ENCODE results near the gene ACTR6.
A peak's percentile ranks its signal among the peaks of the same experiment; 100 is the strongest.
"Not testable (repeated sequence)": the region's sequence is repeated elsewhere in the genome, so short reads cannot be mapped to it uniquely, and the experiment has no call there.

ACTR6 gene

GRCh38 chr12:100200463-100201181, at the start of gene ACTR6:
TSS of gene ACTR6 (plus strand) at chr12:100200815. CDS start at chr12:100200852, 37 bp downstream.
- peak; percentile 91 to 93 (median 91) for DNase-seq (ENCODE audit: low read depth in 2 of 3, low spot score in 1 of 3)

- DNase-seq (ENCODE audit: low read depth in 2 of 3, low spot score in 1 of 3) = no peak
Measured at GRCh38 chr12:100151769-100152168, 48.8 kb upstream of the ACTR6 start.

GRCh38 chr12:100153131-100153530, 47.5 kb upstream of the ACTR6 start:
- no peak for DNase-seq (ENCODE audit: low read depth in 2 of 3, low spot score in 1 of 3)

GRCh38 chr12:100154474-100155247, 46.0 kb upstream of the ACTR6 start:
- peak; percentile 55 to 79 (median 70) for DNase-seq (ENCODE audit: low read depth in 2 of 3, low spot score in 1 of 3)

GRCh38 chr12:100156731-100157426, 43.7 kb upstream of the ACTR6 start:
- DNase-seq (ENCODE audit: low read depth in 2 of 3, low spot score in 1 of 3) = no peak

- no peak for DNase-seq (ENCODE audit: low read depth in 2 of 3, low spot score in 1 of 3)
Measured at GRCh38 chr12:100157427-100157821, 43.2 kb upstream of the ACTR6 start.

GRCh38 chr12:100158535-100158934, 42.1 kb upstream of the ACTR6 start:
- DNase-seq (ENCODE audit: low read depth in 2 of 3, low spot score in 1 of 3) = no peak

- no peak for DNase-seq (ENCODE audit: low read depth in 2 of 3, low spot score in 1 of 3)
Measured at GRCh38 chr12:100159391-100160104, 41.1 kb upstream of the ACTR6 start.

- peak; percentile 25 to 58 (median 53) for DNase-seq (ENCODE audit: low read depth in 2 of 3, low spot score in 1 of 3)
Measured at GRCh38 chr12:100163416-100164152, 37.0 kb upstream of the ACTR6 start.

- no peak for DNase-seq (ENCODE audit: low read depth in 2 of 3, low spot score in 1 of 3)
Measured at GRCh38 chr12:100164153-100164704, 36.4 kb upstream of the ACTR6 start.

GRCh38 chr12:100165356-100165755, 35.3 kb upstream of the ACTR6 start:
- no peak for DNase-seq (ENCODE audit: low read depth in 2 of 3, low spot score in 1 of 3)

- no peak for DNase-seq (ENCODE audit: low read depth in 2 of 3, low spot score in 1 of 3)
Measured at GRCh38 chr12:100166232-100166631, 34.4 kb upstream of the ACTR6 start.

- no peak for DNase-seq (ENCODE audit: low read depth in 2 of 3, low spot score in 1 of 3)
Measured at GRCh38 chr12:100168562-100168961, 32.1 kb upstream of the ACTR6 start.

GRCh38 chr12:100169345-100169744, 31.3 kb upstream of the ACTR6 start:
- DNase-seq (ENCODE audit: low read depth in 2 of 3, low spot score in 1 of 3) = no peak

- no peak for DNase-seq (ENCODE audit: low read depth in 2 of 3, low spot score in 1 of 3)
Measured at GRCh38 chr12:100170313-100170858, 30.2 kb upstream of the ACTR6 start.

- DNase-seq (ENCODE audit: low read depth in 2 of 3, low spot score in 1 of 3) = no peak
Measured at GRCh38 chr12:100171248-100171647, 29.4 kb upstream of the ACTR6 start.

GRCh38 chr12:100173111-100173510, 27.5 kb upstream of the ACTR6 start:
- no peak for DNase-seq (ENCODE audit: low read depth in 2 of 3, low spot score in 1 of 3)

- no peak for DNase-seq (ENCODE audit: low read depth in 2 of 3, low spot score in 1 of 3)
Measured at GRCh38 chr12:100174495-100174894, 26.1 kb upstream of the ACTR6 start.

- not testable (repeated sequence) for DNase-seq (ENCODE audit: low read depth in 2 of 3, low spot score in 1 of 3)
Measured at GRCh38 chr12:100176493-100176892, 24.1 kb upstream of the ACTR6 start.

GRCh38 chr12:100179252-100179651, 21.4 kb upstream of the ACTR6 start:
- no peak for DNase-seq (ENCODE audit: low read depth in 2 of 3, low spot score in 1 of 3)
